GM18870 (cell line): ENCODE results near the gene XKR8.
"Not testable (repeated sequence)": the region's sequence is repeated elsewhere in the genome, so short reads cannot be mapped to it uniquely, and the experiment has no call there.

ENCODE experiments used
- ATAC-seq: cut with Tn5 transposase; IDR thresholded peaks from one replicate; pipeline ENCODE4 v1.9.1; 2021; ENCODE audit warnings: moderate library complexity; ENCODE audit not compliant: unreplicated experiment

Gene XKR8

GRCh38 chr1:27990920-27991537, 31.3 kb downstream of the XKR8 start:
- ATAC-seq = no peak

- no peak for ATAC-seq
Observed at GRCh38 chr1:27992276-27992675, 32.5 kb downstream of the XKR8 start.

GRCh38 chr1:27993241-27993640, 33.5 kb downstream of the XKR8 start:
- no peak for ATAC-seq

- ATAC-seq = no peak
Observed at GRCh38 chr1:27994060-27994459, 34.3 kb downstream of the XKR8 start.

GRCh38 chr1:27994526-27994925, 34.8 kb downstream of the XKR8 start:
- not testable (repeated sequence) for ATAC-seq

GRCh38 chr1:27999055-27999454, 39.3 kb downstream of the XKR8 start:
- ATAC-seq = no peak

- ATAC-seq = no peak
Observed at GRCh38 chr1:28002600-28002999, 42.8 kb downstream of the XKR8 start.

GRCh38 chr1:28003117-28003516, 43.3 kb downstream of the XKR8 start:
- not testable (repeated sequence) for ATAC-seq

- ATAC-seq = no peak
Observed at GRCh38 chr1:28010969-28011368, 51.2 kb downstream of the XKR8 start.
